OCI-M2 (cell line): ENCODE data around the gene PPP1R18.

Experiments
- DNase-seq: peaks from one replicate; lab custom pipeline; 2025; ENCODE audit not compliant: unreplicated experiment; lab: John Stamatoyannopoulos, UW

The PPP1R18 gene

GRCh38 chr6:30689022-30689865 is 2.8 kb upstream of the PPP1R18 start:
- no peak for DNase-seq

DNA sequence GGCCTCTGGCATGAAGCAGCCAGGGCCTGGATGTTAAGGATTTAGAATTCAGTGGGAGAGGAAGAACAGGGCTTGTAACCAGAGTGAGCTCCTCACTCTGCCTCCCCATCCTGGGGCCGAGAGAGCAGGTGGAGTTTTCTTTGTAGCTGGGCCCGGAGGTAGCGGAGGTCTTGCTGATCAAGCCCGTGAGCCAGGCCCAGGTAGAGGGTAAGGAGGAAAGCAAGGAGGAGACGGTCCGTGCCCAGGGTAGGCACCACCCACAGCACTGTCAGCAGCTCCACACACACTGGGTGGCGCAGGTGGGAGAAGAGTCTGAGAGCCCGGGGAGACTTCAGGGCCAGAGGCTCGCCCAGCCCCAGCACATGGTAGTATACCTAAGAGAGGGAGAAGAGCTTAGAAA is 2.1 kb upstream of the PPP1R18 start:
- no peak for DNase-seq

GRCh38 chr6:30687659-30688431 is 1.4 kb upstream of the PPP1R18 start:
- DNase-seq, result no peak

GRCh38 chr6:30686908-30687658 is 638 bp upstream of the PPP1R18 start:
- peak; percentile 85 for DNase-seq

GRCh38 chr6:30685157-30686008 is 1.1 kb downstream of the PPP1R18 start:
- no peak for DNase-seq

DNA sequence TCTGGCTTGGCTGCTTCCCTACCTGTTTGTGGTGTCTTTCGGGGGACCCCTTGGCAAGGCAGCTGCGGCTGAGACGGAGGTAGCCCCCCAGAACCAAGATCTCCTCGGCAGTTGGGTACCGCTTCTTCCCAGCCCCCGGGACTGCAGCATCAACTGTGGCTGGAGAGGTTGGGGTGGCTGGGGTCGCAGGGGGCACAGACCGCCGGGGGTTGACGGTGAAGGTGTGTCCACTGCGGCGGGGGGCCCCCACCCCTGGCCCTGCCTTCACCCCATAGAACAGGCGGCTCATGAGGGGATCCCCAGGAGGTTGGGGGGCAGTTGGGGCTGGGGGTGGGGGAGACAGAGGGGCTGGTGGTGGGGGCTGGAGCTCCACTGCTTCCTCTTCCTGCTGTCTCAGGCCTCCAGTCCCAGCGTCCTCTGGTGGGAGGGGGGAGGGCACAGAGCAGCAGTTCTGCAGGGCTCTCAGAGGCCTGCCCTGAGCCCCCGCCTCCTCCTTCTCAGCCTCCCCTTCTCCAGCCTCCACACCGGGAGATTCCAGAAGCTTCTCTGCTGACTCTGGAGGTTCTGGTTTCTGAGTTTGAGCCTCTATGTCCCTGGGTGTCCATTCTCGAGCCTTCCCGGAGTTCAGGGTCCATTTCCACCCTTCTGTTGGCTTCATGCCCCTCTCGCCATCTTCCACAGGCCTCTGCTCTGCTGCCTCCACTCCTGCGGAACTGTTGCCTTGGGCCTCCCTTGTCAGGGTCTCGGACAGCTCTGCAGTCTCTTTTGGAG is 1.9 kb downstream of the PPP1R18 start:
- no peak for DNase-seq

DNA sequence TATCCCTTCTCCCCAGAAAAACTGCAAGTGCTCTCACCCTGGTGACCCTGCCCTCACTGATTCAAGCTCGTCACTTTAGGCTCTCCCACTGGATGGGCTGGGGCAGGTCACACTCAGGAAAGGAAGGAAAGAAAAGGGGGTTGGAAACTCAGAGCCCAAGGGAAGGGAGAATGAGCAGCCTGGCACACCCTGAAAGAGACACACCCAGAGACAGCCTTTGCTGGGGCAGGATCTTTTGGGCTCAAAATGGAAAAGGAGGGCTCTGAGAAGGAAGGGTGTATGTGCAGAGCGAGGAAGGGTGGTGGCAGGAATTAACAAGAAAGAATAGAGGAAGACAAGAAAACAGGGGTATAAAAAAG is 2.5 kb downstream of the PPP1R18 start:
- DNase-seq, result no peak

DNA sequence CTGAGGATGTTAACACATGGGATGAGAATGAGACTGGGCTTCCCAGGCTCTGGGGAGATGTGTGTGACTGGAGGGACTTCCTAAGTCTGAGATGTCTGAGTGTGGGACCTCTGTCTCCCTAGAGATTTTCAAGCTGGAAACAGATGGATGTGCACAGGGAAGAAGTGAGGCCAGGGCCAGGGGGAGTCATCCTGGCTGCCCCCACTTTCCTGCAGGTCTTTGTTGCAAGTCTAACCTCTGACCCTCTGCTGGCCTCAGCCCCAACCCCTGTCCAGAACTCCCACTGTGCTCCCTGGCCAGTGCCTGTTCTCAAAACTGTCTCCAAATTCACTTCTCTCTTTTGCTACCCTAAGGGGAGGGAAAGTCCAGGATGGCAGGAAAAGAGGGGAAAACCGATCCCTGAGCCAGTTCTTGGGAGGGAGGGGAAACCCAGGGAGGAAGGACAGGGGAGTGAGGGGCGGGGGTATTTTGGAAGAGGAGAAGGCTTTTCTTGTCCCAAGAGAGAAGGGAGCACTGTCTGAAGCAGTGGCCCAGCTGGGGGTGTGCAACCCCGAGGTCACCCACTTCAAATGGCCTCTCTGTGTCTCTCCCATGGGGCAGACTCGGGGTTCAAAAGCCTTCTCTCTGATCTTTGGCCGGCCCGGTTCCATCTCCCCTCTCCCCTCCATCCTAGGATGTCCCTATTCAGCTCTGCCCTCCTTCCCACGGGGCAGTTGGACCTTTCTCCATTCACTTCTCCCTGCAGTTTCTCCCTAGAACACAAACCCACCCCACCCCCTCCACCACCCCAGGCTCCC is 3.1 kb downstream of the PPP1R18 start:
- DNase-seq, result no peak

- peak; percentile 73 for DNase-seq
These were observed 4.0 kb downstream of the PPP1R18 start for GRCh38 chr6:30682143-30683117.

- DNase-seq, result no peak
These were observed 4.7 kb downstream of the PPP1R18 start for GRCh38 chr6:30681766-30682142.

GRCh38 chr6:30679765-30680535 is 6.5 kb downstream of the PPP1R18 start:
- no peak for DNase-seq

GRCh38 chr6:30678964-30679726 is 7.3 kb downstream of the PPP1R18 start:
- no peak for DNase-seq

DNA sequence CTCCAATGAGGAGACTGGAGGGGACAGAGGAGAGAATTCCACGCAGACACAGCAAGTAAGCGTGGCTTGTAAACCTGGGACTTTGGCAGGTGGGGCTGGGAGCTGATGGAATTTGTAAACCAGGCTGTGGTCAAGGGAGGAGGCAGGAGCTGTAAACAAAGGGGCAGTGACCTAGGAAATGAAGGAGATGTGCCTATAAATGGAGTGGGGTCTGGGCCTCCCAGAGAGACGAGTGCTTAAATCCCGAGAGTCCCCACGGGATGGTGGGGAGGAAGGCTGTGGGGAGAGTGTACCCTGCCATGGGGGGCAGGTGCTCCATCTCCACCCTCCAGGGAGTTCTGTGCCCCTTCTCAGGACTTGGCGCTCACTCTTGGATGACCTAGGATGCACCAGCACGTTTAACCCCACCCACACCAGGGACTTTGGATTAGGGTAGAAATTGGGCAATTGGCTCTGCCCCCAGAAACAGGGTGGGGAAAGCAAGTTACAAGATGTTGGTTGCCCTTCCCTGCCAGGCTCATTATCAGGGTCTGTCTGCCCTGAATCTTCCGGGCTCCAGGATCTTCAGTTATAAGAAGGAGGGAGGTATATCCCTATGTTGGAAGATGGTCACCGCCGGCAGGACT is 9.7 kb downstream of the PPP1R18 start:
- DNase-seq, result no peak

GRCh38 chr6:30672445-30673253 is 13.8 kb downstream of the PPP1R18 start, which contains the start of gene DHX16:
Gene DHX16, minus strand, starts transcription at chr6:30673006. Its CDS starts 165 bp downstream, at chr6:30672841.
- peak; percentile 91 for DNase-seq
